Measurements from ENCODE around the gene SNX10. TPM values are rescaled to one million over a fixed set of nuclear protein-coding genes. Genes with fewer than 3 reads are reported as not detected.

The SNX10 gene
- total RNA-seq, 2 experiments from 2014 or later, result 28.1 to 35.5 TPM

- CTCF ChIA-PET, result interaction anchor here (0.6 to 2.9 kb wide), 57 partner anchors 10 to 810 kb away, joined by 3 to 37 read pairs (median 4); no protein-coding TSS in a partner anchor
- DNase-seq, result peak; percentile 38
- no peaks in the 10 kb centered on the region for H3K9me3 Mint-ChIP-seq (ENCODE audit: low read depth)
- H3K27ac Mint-ChIP-seq, result no peak overlapping the region
- peaks cover 5% of the 10 kb centered on the region for H3K4me1 Mint-ChIP-seq
- ATAC-seq, result peak; percentile 73
- intact Hi-C loops (cut with DNase I, micrococcal nuclease), result loop anchor here (1.0 to 5.0 kb wide), 7 partner anchors 131 to 791 kb away; partner anchors contain the start of genes CBX3 (in 1 of the 2) and HNRNPA2B1 (in 1 of the 2)
- no peak overlapping the region for H3K4me3 Mint-ChIP-seq
- H3K36me3 Mint-ChIP-seq (ENCODE audit: low read depth), result peaks cover 17% of the 10 kb centered on the region
- peaks cover 7% of the 10 kb centered on the region for H3K27me3 Mint-ChIP-seq
- POLR2A ChIA-PET, result interaction anchor here (0.5 kb wide), 1 partner anchor 328 kb away, joined by 4 read pairs; no protein-coding TSS in a partner anchor
Measured at GRCh38 chr7:26369593-26369992, 77.9 kb downstream of the SNX10 start.

- Mint-ChIP-seq H3K4me3 (no peak overlapping the region), H3K36me3 (ENCODE audit: low read depth) (peaks cover 15% of the 10 kb centered on the region), H3K4me1 (peaks cover 3% of the 10 kb centered on the region), H3K27ac (no peak overlapping the region), H3K27me3 (peaks cover 8% of the 10 kb centered on the region), H3K9me3 (ENCODE audit: low read depth) (no peaks in the 10 kb centered on the region)
- CTCF ChIA-PET, result interaction anchor here (0.6 to 2.9 kb wide), 55 partner anchors 9 to 810 kb away, joined by 3 to 37 read pairs (median 5); no protein-coding TSS in a partner anchor
- intact Hi-C loops (cut with DNase I, micrococcal nuclease), result loop anchor here in 1 of 2 experiments (10.0 kb wide), 1 partner anchor 725 kb away; the partner anchor contains the start of gene HOXA1
- ATAC-seq (no peak), DNase-seq (no peak)
- POLR2A ChIA-PET, result interaction anchor here (0.5 kb wide), 1 partner anchor 327 kb away, joined by 4 read pairs; no protein-coding TSS in a partner anchor
Measured at GRCh38 chr7:26370011-26370410, 78.3 kb downstream of the SNX10 start.

DNA sequence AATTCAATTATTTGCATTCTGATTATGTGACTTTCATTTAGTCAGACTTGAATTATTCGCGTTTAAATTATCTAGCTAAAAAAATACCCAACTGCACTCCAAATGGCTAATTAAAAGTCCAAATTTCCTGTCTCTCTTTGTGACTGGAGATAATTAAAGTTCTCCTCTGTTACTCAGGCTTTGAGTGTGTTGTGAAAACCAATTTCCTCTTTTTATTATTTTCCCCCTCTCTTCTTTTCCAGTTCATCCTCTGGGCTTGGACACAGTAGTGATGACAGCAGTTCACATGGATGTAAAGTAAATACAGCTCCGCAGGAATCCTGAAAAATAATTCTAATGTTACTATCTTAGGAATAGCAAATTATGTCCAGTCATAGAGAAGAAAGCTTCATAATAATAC is 80.6 kb downstream of the SNX10 start:
- Mint-ChIP-seq H3K36me3 (ENCODE audit: low read depth) (peaks cover 13% of the 10 kb centered on the region), H3K27ac (no peak overlapping the region), H3K4me3 (no peak overlapping the region), H3K27me3 (peaks cover 14% of the 10 kb centered on the region), H3K9me3 (ENCODE audit: low read depth) (no peaks in the 10 kb centered on the region), H3K4me1 (peaks cover 5% of the 10 kb centered on the region)
- ATAC-seq, result no peak
- intact Hi-C loops (cut with DNase I, micrococcal nuclease), result loop anchor here in 1 of 2 experiments (10.0 kb wide), 1 partner anchor 723 kb away; the partner anchor contains the start of gene HOXA1
- ChIA-PET POLR2A (no interaction called here), CTCF (interaction anchor here (0.5 to 1.6 kb wide), 9 partner anchors 8 to 480 kb away, joined by 3 to 6 read pairs (median 3); no protein-coding TSS in a partner anchor)
- no peak for DNase-seq

DNA sequence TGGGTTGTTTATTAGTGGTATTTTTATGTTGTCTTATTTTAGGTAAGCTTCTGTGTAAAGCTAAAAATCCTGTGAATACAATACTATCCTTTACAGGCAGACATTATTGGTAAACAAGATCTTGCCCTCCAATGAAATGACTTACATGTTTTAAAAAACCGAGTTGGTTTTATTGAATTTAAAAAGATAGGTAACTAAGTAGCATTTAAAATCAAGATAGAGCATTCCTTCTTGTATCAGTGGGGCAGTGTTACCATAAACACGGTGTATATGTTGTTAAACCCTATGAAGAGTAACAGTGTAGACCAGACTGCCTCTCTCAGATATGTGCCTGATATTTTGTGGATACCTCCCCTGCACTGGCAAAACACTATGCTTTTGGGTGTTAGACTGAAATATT is 81.0 kb downstream of the SNX10 start:
- POLR2A ChIA-PET, result no interaction called here
- Mint-ChIP-seq H3K27ac (no peak overlapping the region), H3K4me3 (no peak overlapping the region), H3K9me3 (ENCODE audit: low read depth) (no peaks in the 10 kb centered on the region), H3K36me3 (ENCODE audit: low read depth) (peaks cover 13% of the 10 kb centered on the region), H3K27me3 (peaks cover 14% of the 10 kb centered on the region), H3K4me1 (peaks cover 5% of the 10 kb centered on the region)
- intact Hi-C loops (cut with DNase I, micrococcal nuclease), result loop anchor here in 1 of 2 experiments (10.0 kb wide), 1 partner anchor 722 kb away; the partner anchor contains the start of gene HOXA1
- CTCF ChIA-PET, result interaction anchor here (0.5 to 1.6 kb wide), 7 partner anchors 10 to 480 kb away, joined by 3 to 6 read pairs (median 3); no protein-coding TSS in a partner anchor
- DNase-seq (no peak), ATAC-seq (no peak)

DNA sequence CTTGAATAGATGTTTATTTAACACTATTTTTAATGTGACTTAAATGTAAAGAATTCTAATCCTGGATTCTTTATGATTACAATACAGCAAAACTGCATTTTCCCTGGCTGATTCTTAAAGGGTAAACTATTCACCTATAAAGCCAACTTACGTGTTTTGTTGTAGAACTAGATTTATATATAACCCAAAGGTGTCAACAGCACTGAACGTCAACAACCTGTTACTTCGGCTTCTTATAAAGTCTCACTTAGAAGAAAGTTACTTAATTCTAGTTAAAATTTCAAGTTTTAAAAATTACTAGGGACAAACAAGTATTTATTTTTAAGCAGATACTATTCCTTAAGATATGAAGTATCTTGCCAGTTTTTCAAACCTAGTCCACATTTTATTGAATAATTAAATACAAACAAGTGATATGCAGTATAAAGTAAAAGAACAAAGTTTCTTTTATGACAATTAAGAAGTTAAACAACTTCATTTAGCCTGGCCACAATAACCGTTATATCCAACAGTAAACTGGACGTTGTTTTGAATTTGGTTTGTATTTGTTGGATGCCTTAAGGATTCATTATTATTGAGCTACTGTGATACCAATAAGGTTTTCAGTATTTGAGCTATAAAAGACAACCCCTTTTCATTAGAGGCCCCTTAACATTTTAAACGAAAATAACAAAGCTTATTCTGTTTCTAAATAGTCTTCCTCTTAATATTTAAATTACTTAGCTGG is 83.1 kb downstream of the SNX10 start:
- ATAC-seq, result no peak
- POLR2A ChIA-PET, result interaction anchor here (0.7 kb wide), 1 partner anchor 368 kb away, joined by 4 read pairs; no protein-coding TSS in a partner anchor
- CTCF ChIA-PET, result interaction anchor here (0.6 to 2.9 kb wide), 10 partner anchors 10 to 1131 kb away, joined by 3 to 16 read pairs (median 3); no protein-coding TSS in a partner anchor
- Mint-ChIP-seq H3K36me3 (ENCODE audit: low read depth) (peaks cover 13% of the 10 kb centered on the region), H3K27ac (no peak overlapping the region), H3K4me3 (no peak overlapping the region), H3K9me3 (ENCODE audit: low read depth) (no peaks in the 10 kb centered on the region), H3K4me1 (peaks cover 5% of the 10 kb centered on the region), H3K27me3 (peaks cover 19% of the 10 kb centered on the region)
- intact Hi-C loops (cut with DNase I, micrococcal nuclease), result loop anchor here in 1 of 2 experiments (5.0 to 10.0 kb wide), 2 partner anchors 487 to 720 kb away; partner anchors contain the start of genes HOXA1 and SKAP2
- no peak for DNase-seq

DNA sequence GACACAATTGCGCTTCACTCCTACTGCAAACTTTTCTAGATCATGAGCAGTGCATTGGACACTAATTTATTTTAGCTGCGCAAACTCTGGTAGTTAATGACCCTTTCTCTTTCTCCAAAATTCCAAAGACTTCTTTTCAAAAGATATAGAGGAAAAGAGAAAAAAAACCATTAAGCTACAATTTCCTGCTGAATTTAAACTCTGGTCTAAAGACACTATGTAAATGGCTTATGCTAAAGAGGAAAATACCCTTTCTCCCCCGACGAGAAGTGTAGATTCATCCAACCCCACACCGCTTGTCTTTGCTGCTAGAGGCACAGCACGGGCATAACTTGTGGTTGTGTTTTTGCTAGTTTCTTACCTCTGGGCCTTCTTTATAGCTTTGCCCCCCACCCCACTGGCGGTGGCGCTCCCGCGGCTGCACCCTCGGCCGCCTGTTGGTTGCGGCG is 84.1 kb downstream of the SNX10 start:
- Mint-ChIP-seq H3K27ac (no peak overlapping the region), H3K27me3 (peaks cover 22% of the 10 kb centered on the region), H3K4me1 (peaks cover 2% of the 10 kb centered on the region), H3K4me3 (peak overlapping the region; percentile 70), H3K36me3 (ENCODE audit: low read depth) (peaks cover 13% of the 10 kb centered on the region), H3K9me3 (ENCODE audit: low read depth) (no peaks in the 10 kb centered on the region)
- ChIA-PET CTCF (interaction anchor here (0.5 to 2.9 kb wide), 6 partner anchors 11 to 292 kb away, joined by 3 to 16 read pairs (median 4); no protein-coding TSS in a partner anchor), POLR2A (interaction anchor here (0.7 kb wide), 1 partner anchor 367 kb away, joined by 4 read pairs; no protein-coding TSS in a partner anchor)
- DNase-seq, result peak; percentile 50
- intact Hi-C loops (cut with DNase I, micrococcal nuclease), result loop anchor here (1.0 to 10.0 kb wide), 6 partner anchors 125 to 785 kb away; partner anchors contain the start of genes HOXA1 (in 1 of the 2) and SKAP2 (in 1 of the 2)
- ATAC-seq, result no peak

DNA sequence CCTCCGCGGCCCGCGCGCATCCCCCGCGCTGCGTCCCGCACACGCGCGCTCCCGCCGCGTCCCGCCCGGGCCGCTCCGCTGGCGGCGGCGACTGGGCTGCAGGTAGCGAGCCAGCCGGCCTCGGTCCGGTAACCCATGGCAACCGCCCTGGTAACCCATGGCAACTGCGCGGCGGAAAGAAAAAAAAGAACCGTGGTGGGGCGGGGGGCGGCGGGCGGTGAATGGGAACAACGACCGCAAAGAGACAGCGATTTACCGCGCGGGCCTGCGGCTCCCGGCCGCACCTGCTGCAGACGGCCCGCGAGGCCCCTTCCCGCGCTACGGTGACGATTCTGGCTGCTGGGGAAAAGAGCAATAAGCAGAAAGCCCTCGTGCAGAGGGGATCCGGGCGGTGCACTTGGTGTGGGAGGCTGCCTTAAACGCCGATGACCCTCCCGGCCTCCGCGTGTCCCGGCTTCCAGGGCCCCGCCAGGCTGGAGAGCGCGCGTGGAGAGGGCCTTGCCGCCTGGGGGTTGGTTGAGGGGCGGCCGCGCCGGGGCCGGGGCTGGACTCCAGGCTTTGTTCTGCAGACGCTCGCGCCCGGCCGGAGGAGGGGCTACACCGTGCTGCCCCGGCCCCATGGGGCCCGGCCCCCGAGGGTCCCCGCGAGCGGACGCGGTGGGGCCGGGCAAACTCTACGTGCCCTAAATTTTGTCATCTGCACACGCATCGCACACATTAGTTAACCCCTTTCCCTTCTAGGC is 84.7 kb downstream of the SNX10 start:
- peaks cover 22% of the 10 kb centered on the region for H3K27me3 Mint-ChIP-seq
- POLR2A ChIA-PET, result interaction anchor here (0.7 kb wide), 1 partner anchor 531 kb away, joined by 3 read pairs; no protein-coding TSS in a partner anchor
- peaks cover 13% of the 10 kb centered on the region for H3K36me3 Mint-ChIP-seq (ENCODE audit: low read depth)
- no peaks in the 10 kb centered on the region for H3K9me3 Mint-ChIP-seq (ENCODE audit: low read depth)
- CTCF ChIA-PET, result interaction anchor here (0.5 to 2.9 kb wide), 8 partner anchors 8 to 319 kb away, joined by 3 to 16 read pairs (median 4); no protein-coding TSS in a partner anchor
- DNase-seq, result peak; percentile 65
- intact Hi-C loops (cut with DNase I, micrococcal nuclease), result loop anchor here (1.0 to 10.0 kb wide), 6 partner anchors 124 to 784 kb away; partner anchors contain the start of genes HOXA1 (in 1 of the 2) and SKAP2 (in 1 of the 2)
- H3K4me3 Mint-ChIP-seq, result peak overlapping the region; percentile 70
- ATAC-seq, result peak; percentile 27
- peaks cover 5% of the 10 kb centered on the region for H3K4me1 Mint-ChIP-seq
- no peak overlapping the region for H3K27ac Mint-ChIP-seq

DNA sequence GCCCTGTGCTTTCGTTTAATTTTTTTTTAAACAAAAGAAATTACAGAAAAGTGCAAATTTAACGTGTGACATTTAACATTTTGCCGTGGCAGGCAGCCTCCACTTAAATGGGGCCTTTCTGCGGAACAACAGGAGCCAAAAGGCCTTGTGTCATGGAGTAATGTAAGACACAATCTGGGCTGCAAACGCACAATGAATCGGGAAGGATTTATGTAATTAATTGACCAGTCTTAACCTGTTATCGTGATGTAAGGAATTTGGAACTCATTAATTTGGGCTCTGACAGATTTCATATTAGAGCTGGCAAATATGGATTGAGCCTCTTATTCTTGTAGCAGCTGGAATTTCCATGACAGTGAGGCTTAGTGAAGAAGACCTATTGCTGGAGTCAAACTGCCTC is 86.4 kb downstream of the SNX10 start:
- Mint-ChIP-seq H3K4me3 (no peak overlapping the region), H3K27ac (no peak overlapping the region), H3K4me1 (peaks cover 5% of the 10 kb centered on the region), H3K27me3 (peaks cover 27% of the 10 kb centered on the region), H3K9me3 (ENCODE audit: low read depth) (no peaks in the 10 kb centered on the region), H3K36me3 (ENCODE audit: low read depth) (peaks cover 3% of the 10 kb centered on the region)
- no peak for ATAC-seq
- ChIA-PET POLR2A (no interaction called here), CTCF (interaction anchor here (0.8 to 1.6 kb wide), 5 partner anchors 14 to 304 kb away, joined by 3 to 11 read pairs (median 4); no protein-coding TSS in a partner anchor)
- intact Hi-C loops (cut with DNase I, micrococcal nuclease), result loop anchor here in 1 of 2 experiments (5.0 to 10.0 kb wide), 2 partner anchors 484 to 717 kb away; partner anchors contain the start of genes HOXA1 and SKAP2
- no peak for DNase-seq

DNA sequence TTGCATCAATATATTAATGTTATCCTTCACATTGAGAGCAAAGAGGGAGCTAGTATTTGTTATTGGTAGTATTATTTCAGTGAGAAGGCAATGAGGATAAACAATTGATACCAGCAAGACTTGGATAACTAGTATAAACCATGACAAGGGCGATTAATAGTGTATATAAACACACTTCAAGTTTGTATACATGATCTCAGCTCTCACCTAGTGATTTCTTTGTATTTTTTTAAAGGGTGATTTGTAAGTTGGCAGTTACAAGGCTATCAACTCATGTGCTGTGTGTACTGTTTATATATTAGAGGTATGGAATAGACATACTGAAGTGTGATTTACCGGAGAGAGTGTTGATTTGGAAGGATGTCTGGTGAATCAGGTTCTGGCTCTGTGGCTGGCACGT is 88.0 kb downstream of the SNX10 start:
- no peak overlapping the region for H3K27ac Mint-ChIP-seq
- H3K4me1 Mint-ChIP-seq, result peaks cover 5% of the 10 kb centered on the region
- ChIA-PET CTCF (interaction anchor here (1.3 to 1.6 kb wide), 2 partner anchors 10 to 286 kb away, joined by 3 to 7 read pairs; no protein-coding TSS in a partner anchor), POLR2A (no interaction called here)
- H3K27me3 Mint-ChIP-seq, result peaks cover 23% of the 10 kb centered on the region
- ATAC-seq (no peak), DNase-seq (no peak)
- intact Hi-C loops (cut with DNase I, micrococcal nuclease), result loop anchor here in 1 of 2 experiments (5.0 to 10.0 kb wide), 2 partner anchors 483 to 715 kb away; partner anchors contain the start of genes HOXA1 and SKAP2
- H3K36me3 Mint-ChIP-seq (ENCODE audit: low read depth), result no peaks in the 10 kb centered on the region
- no peaks in the 10 kb centered on the region for H3K9me3 Mint-ChIP-seq (ENCODE audit: low read depth)
- H3K4me3 Mint-ChIP-seq, result no peak overlapping the region
